ENCODE measurements around the gene CUL1.

Gene CUL1

GRCh38 chr7:148828965-148829364, 130.3 kb downstream of the CUL1 start:
- H3K4me3 ChIP-seq (ENCODE audit: low read depth, low read length): no peak overlapping the region
- TF ChIP-seq, protein P1, sequence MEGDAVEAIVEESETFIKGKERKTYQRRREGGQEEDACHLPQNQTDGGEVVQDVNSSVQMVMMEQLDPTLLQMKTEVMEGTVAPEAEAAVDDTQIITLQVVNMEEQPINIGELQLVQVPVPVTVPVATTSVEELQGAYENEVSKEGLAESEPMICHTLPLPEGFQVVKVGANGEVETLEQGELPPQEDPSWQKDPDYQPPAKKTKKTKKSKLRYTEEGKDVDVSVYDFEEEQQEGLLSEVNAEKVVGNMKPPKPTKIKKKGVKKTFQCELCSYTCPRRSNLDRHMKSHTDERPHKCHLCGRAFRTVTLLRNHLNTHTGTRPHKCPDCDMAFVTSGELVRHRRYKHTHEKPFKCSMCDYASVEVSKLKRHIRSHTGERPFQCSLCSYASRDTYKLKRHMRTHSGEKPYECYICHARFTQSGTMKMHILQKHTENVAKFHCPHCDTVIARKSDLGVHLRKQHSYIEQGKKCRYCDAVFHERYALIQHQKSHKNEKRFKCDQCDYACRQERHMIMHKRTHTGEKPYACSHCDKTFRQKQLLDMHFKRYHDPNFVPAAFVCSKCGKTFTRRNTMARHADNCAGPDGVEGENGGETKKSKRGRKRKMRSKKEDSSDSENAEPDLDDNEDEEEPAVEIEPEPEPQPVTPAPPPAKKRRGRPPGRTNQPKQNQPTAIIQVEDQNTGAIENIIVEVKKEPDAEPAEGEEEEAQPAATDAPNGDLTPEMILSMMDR (IDR thresholded peaks at IDR 0.05; ENCODE audit: borderline replicate concordance, insufficient read depth, low read depth, low read length): no peak

GRCh38 chr7:148830897-148831692, 132.4 kb downstream of the CUL1 start:
- TF ChIP-seq, protein P1 (IDR thresholded peaks at IDR 0.05; ENCODE audit: borderline replicate concordance, insufficient read depth, low read depth, low read length): no peak
- H3K4me3 ChIP-seq (ENCODE audit: low read depth, low read length): no peak overlapping the region

- TF ChIP-seq, protein P1 (IDR thresholded peaks at IDR 0.05; ENCODE audit: borderline replicate concordance, insufficient read depth, low read depth, low read length): no peak
- H3K4me3 ChIP-seq (ENCODE audit: low read depth, low read length): no peak overlapping the region
Measured at GRCh38 chr7:148831782-148832181, 133.1 kb downstream of the CUL1 start.

- TF ChIP-seq, protein P1 (IDR thresholded peaks at IDR 0.05; ENCODE audit: borderline replicate concordance, insufficient read depth, low read depth, low read length): no peak
- no peak overlapping the region for H3K4me3 ChIP-seq (ENCODE audit: low read depth, low read length)
Measured at GRCh38 chr7:148834605-148835004, 135.9 kb downstream of the CUL1 start.

GRCh38 chr7:148835854-148836253, 137.2 kb downstream of the CUL1 start:
- TF ChIP-seq, protein P1 (IDR thresholded peaks at IDR 0.05; ENCODE audit: borderline replicate concordance, insufficient read depth, low read depth, low read length): no peak
- H3K4me3 ChIP-seq (ENCODE audit: low read depth, low read length): no peak overlapping the region

- TF ChIP-seq, protein P1 (IDR thresholded peaks at IDR 0.05; ENCODE audit: borderline replicate concordance, insufficient read depth, low read depth, low read length): no peak
- H3K4me3 ChIP-seq (ENCODE audit: low read depth, low read length): no peak overlapping the region
Measured at GRCh38 chr7:148838905-148839304, 140.2 kb downstream of the CUL1 start.

All from GM12875 (cell line).